H1 (cell line): ENCODE measurements around the gene CDCA7. TPM values are rescaled to one million over a fixed set of nuclear protein-coding genes. Genes with fewer than 3 reads are reported as not detected.

Source experiments
- CTCF ChIA-PET: fragments of 300-600 bp; sonication (Branson Sonifier 250); formaldehyde crosslinking; loops from one replicate; lab custom pipeline; 2021; ENCODE audit not compliant: partially characterized antibody; lab: Charles Lee
- POLR2A ChIA-PET: fragments of 300-600 bp; sonication (Branson Sonifier 250); formaldehyde crosslinking; loops from one replicate; lab custom pipeline; 2021; ENCODE audit warnings: inconsistent platforms; ENCODE audit not compliant: partially characterized antibody; lab: Charles Lee
- DNase-seq, 2 experiments: peaks; one replicate each; pipeline versions ENCODE4 v3.0.0 to v3.0.0-alpha.2; 2010 to 2022; ENCODE audit warnings: low spot score in 2 of 2, low read depth in 1 of 2, mixed read lengths in 1 of 2
- FAIRE-seq: peaks from 2 replicates; lab custom pipeline; 2011; peaks lifted over from hg19 to GRCh38; lab: Jason Lieb, UNC
- H2AFZ ChIP-seq: 2 replicates; pipeline ENCODE4 v1.8.1; 2012; ENCODE audit warnings: low read length, inconsistent platforms
- H2AK5ac ChIP-seq: 2 replicates; pipeline ENCODE4 v1.6.1; 2013; ENCODE audit warnings: low read depth, low read length
- H2BK120ac ChIP-seq: replicated peaks from 2 replicates; pipeline ENCODE3; 2013; ENCODE audit warnings: low read depth, low read length, inconsistent platforms
- H2BK12ac ChIP-seq: 2 replicates; pipeline ENCODE4 v1.6.1; 2013; ENCODE audit warnings: low read depth, low read length
- H2BK15ac ChIP-seq: 2 replicates; pipeline ENCODE4 v1.6.1; 2013; ENCODE audit warnings: low read length
- H2BK20ac ChIP-seq: 2 replicates; pipeline ENCODE4 v1.6.1; 2013; ENCODE audit warnings: low read length
- H2BK5ac ChIP-seq: 2 replicates; pipeline ENCODE4 v1.6.1; 2013; ENCODE audit warnings: low read depth, low read length
- H3K14ac ChIP-seq: 2 replicates; pipeline ENCODE4 v1.6.1; 2013; ENCODE audit warnings: inconsistent platforms; ENCODE audit not compliant: insufficient read length
- H3K18ac ChIP-seq: 2 replicates; pipeline ENCODE4 v1.6.1; 2013; ENCODE audit warnings: low read length; ENCODE audit errors: extremely low read depth
- H3K23ac ChIP-seq: 2 replicates; pipeline ENCODE4 v1.6.1; 2013; ENCODE audit warnings: inconsistent platforms; ENCODE audit not compliant: insufficient read length
- H3K23me2 ChIP-seq: 2 replicates; pipeline ENCODE4 v1.6.1; 2013; ENCODE audit warnings: low read depth, low read length
- H3K27ac ChIP-seq: 2 replicates; pipeline ENCODE4 v1.6.1; 2011; ENCODE audit warnings: low read depth, low read length, inconsistent platforms
- H3K27me3 ChIP-seq, 4 experiments: replicated peaks in 1 of 4; 1 replicate in 1 of 4; 2 replicates in 3 of 4; pipeline versions ENCODE4 v1.6.1 to v1.8.1; 2011 to 2013; ENCODE audit warnings: low read length in 3 of 4, mild to moderate bottlenecking in 3 of 4, inconsistent platforms in 2 of 4, mixed read lengths in 2 of 4, moderate library complexity in 1 of 4; ENCODE audit not compliant: control insufficient read depth in 3 of 4, insufficient read depth in 3 of 4; ENCODE audit errors: extremely low read depth in 1 of 4
- H3K36me3 ChIP-seq, 4 experiments: 2 replicates each; pipeline versions ENCODE4 v1.6.1 to v1.8.1; 2011 to 2013; ENCODE audit warnings: mild to moderate bottlenecking in 4 of 4, low read length in 3 of 4, moderate library complexity in 2 of 4, control low read depth in 1 of 4, inconsistent platforms in 1 of 4; ENCODE audit not compliant: insufficient read depth in 4 of 4, control insufficient read depth in 2 of 4
- H3K4ac ChIP-seq: replicated peaks from 2 replicates; pipeline ENCODE3; 2013; ENCODE audit warnings: low read length, low read depth, mixed read lengths, inconsistent platforms; ENCODE audit not compliant: insufficient read length
- H3K4me1 ChIP-seq, 4 experiments: replicated peaks in 1 of 4; 1 replicate in 1 of 4; 2 replicates in 3 of 4; pipeline versions ENCODE4 v1.6.1 to v1.8.1; 2011 to 2013; ENCODE audit warnings: low read length in 3 of 4, inconsistent platforms in 2 of 4, mixed read lengths in 1 of 4; ENCODE audit not compliant: insufficient read depth in 4 of 4, control insufficient read depth in 3 of 4
- H3K4me2 ChIP-seq, 2 experiments: 2 replicates each; pipeline versions ENCODE4 v1.6.1 to v1.8.1; 2011 to 2013; ENCODE audit warnings: low read depth in 2 of 2, low read length in 2 of 2, control low read depth in 1 of 2, inconsistent platforms in 1 of 2, mild to moderate bottlenecking in 1 of 2; ENCODE audit not compliant: insufficient read depth in 1 of 2
- H3K4me3 ChIP-seq, 4 experiments: fragments of 200-600, 300-600 bp in 1 of 4; sonication (generic), shearing (Covaris generic), sonication (Bioruptor Twin) in 1 of 4; 2 replicates each; pipeline versions ENCODE4 v1.5.1 to v1.8.1; 2011 to 2016; ENCODE audit warnings: low read length in 4 of 4, low read depth in 3 of 4, control low read depth in 2 of 4, inconsistent platforms in 2 of 4, mild to moderate bottlenecking in 2 of 4, mixed read lengths in 1 of 4, moderate library complexity in 1 of 4; ENCODE audit not compliant: insufficient read depth in 2 of 4; ENCODE audit errors: extremely low read depth in 1 of 4
- H3K56ac ChIP-seq: replicated peaks from 2 replicates; pipeline ENCODE3; 2013; ENCODE audit warnings: low read depth, mild to moderate bottlenecking, mixed read lengths, low read length, inconsistent platforms; ENCODE audit not compliant: insufficient read length
- H3K79me1 ChIP-seq: 2 replicates; pipeline ENCODE4 v1.6.1; 2013; ENCODE audit warnings: low read depth, low read length, control low read depth
- H3K79me2 ChIP-seq, 2 experiments: 2 replicates each; pipeline versions ENCODE4 v1.6.1 to v1.8.1; 2012 to 2013; ENCODE audit warnings: low read length in 2 of 2, mild to moderate bottlenecking in 2 of 2, inconsistent platforms in 1 of 2; ENCODE audit not compliant: insufficient read depth in 2 of 2, control insufficient read depth in 1 of 2
- H3K9ac ChIP-seq, 4 experiments: replicated peaks in 1 of 4; 1 replicate in 1 of 4; 2 replicates in 3 of 4; pipeline versions ENCODE4 v1.6.1 to v1.8.1; 2011 to 2013; ENCODE audit warnings: low read depth in 3 of 4, low read length in 3 of 4, control low read depth in 2 of 4, mild to moderate bottlenecking in 2 of 4, moderate library complexity in 2 of 4, inconsistent platforms in 1 of 4; ENCODE audit errors: extremely low read depth in 1 of 4
- H3K9me3 ChIP-seq, 2 experiments: 2 replicates each; pipeline versions ENCODE4 v1.6.1 to v1.8.1; 2012 to 2013; ENCODE audit warnings: mild to moderate bottlenecking in 2 of 2, moderate library complexity in 2 of 2, control low read depth in 1 of 2, inconsistent platforms in 1 of 2, low read depth in 1 of 2, low read length in 1 of 2, mixed read lengths in 1 of 2; ENCODE audit not compliant: insufficient read depth in 2 of 2
- H4K20me1 ChIP-seq, 2 experiments: replicated peaks in 1 of 2; 2 replicates each; pipeline versions ENCODE3 to v1.8.1; 2011 to 2013; ENCODE audit warnings: inconsistent platforms in 2 of 2, low read length in 2 of 2, mild to moderate bottlenecking in 1 of 2; ENCODE audit not compliant: insufficient read depth in 2 of 2, control insufficient read depth in 1 of 2
- H4K5ac ChIP-seq: 2 replicates; pipeline ENCODE4 v1.6.1; 2013; ENCODE audit warnings: low read length, low read depth, mixed read lengths, inconsistent platforms; ENCODE audit not compliant: insufficient read length
- H4K8ac ChIP-seq: 2 replicates; pipeline ENCODE4 v1.8.0; 2013; ENCODE audit warnings: mild to moderate bottlenecking, moderate library complexity, low read length, inconsistent platforms; ENCODE audit not compliant: insufficient read depth; ENCODE audit errors: extremely low read depth
- H4K91ac ChIP-seq: replicated peaks from 2 replicates; pipeline ENCODE3; 2013; ENCODE audit warnings: low read length, mixed read lengths, inconsistent platforms; ENCODE audit not compliant: insufficient read length
- ASH2L ChIP-seq: fragments of 200-600, 300-600 bp; sonication (generic); IDR thresholded peaks from one replicate; pipeline ENCODE4 v1.7.1; 2017; ENCODE audit warnings: low read length
- BCL11A ChIP-seq, 2 experiments: IDR thresholded peaks; one replicate each; pipeline ENCODE4 v1.6.1; 2011; ENCODE audit warnings: low read depth in 2 of 2, low read length in 2 of 2, mild to moderate bottlenecking in 2 of 2
- E2F6 ChIP-seq: IDR thresholded peaks from 2 replicates; pipeline ENCODE4 v1.6.1; 2012; ENCODE audit warnings: inconsistent platforms
- EZH2 ChIP-seq: fragments of 200-600 bp; sonication (generic); IDR thresholded peaks from 2 replicates; pipeline ENCODE4 v1.7.1; 2012; ENCODE audit warnings: low read depth, mild to moderate bottlenecking, moderate library complexity, low read length, inconsistent platforms; ENCODE audit not compliant: severe bottlenecking
- MAX ChIP-seq: IDR thresholded peaks from 2 replicates; pipeline ENCODE4 v1.6.1; 2012; ENCODE audit warnings: inconsistent platforms
- PHF8 ChIP-seq: fragments of 200-600 bp; sonication (generic); conservative IDR thresholded peaks from 2 replicates; pipeline ENCODE4 v1.7.1; 2012; ENCODE audit warnings: low read depth, mild to moderate bottlenecking, inconsistent platforms, low read length, moderate library complexity
- POLR2A ChIP-seq, 2 experiments: IDR thresholded peaks; 1 replicate in 1 of 2; 2 replicates in 1 of 2; pipeline ENCODE4 v1.6.1; 2011; ENCODE audit warnings: low read depth in 2 of 2, low read length in 2 of 2, mild to moderate bottlenecking in 2 of 2; ENCODE audit errors: control extremely low read depth in 1 of 2
- POLR2AphosphoS5 ChIP-seq: IDR thresholded peaks from 2 replicates; pipeline ENCODE4 v1.6.1; 2011; ENCODE audit warnings: low read depth, low read length
- RFX5 ChIP-seq: IDR thresholded peaks from 2 replicates; pipeline ENCODE4 v1.6.1; 2011; ENCODE audit warnings: low read depth, low read length, improper control_type of control experiment, borderline replicate concordance
- SIN3A ChIP-seq, 2 experiments: IDR thresholded peaks in 1 of 2; conservative IDR thresholded peaks in 1 of 2; 2 replicates each; pipeline ENCODE4 v1.6.1; 2011 to 2012; ENCODE audit warnings: low read length in 2 of 2, improper control_type of control experiment in 1 of 2, low read depth in 1 of 2, mild to moderate bottlenecking in 1 of 2
- TAF1 ChIP-seq: IDR thresholded peaks from 2 replicates; pipeline ENCODE4 v1.6.1; 2011; ENCODE audit warnings: mild to moderate bottlenecking, low read depth, low read length
- WGBS, 2 experiments: shearing (Covaris generic) in 1 of 2; methylation state at CpG; one replicate each; pipeline versions ENCODE4 v1.1.6 to v1.1.7; 2013 to 2015; ENCODE audit warnings: low lambda C conversion rate in 2 of 2, mixed read lengths in 2 of 2, inconsistent platforms in 1 of 2, low coverage in 1 of 2, missing lambda C conversion rate in 1 of 2; ENCODE audit not compliant: insufficient replicate concordance in 2 of 2, insufficient coverage in 1 of 2, insufficient read length in 1 of 2; ENCODE audit errors: extremely low coverage in 1 of 2, missing lambda C conversion rate in 1 of 2; 5-methylcytosine and 5-hydroxymethylcytosine counted together
- polyA plus RNA-seq, 7 experiments: library from polyadenylated mRNA; depleted of rRNA in 3 of 7; stranded (reverse) in 5 of 7; unstranded in 2 of 7; fragments of >200 nt in 5 of 7; fragments of 200-250 nt in 2 of 7; gene quantifications; 1 replicate in 5 of 7; 2 replicates in 1 of 7; 4 replicates in 1 of 7; pipeline versions ENCODE4 v1.2.1 to v1.2.3, GENCODE V29; 2011 to 2013; ENCODE audit warnings: missing spikeins in 2 of 7, mixed read lengths in 2 of 7
- total RNA-seq: library from RNA; stranded (reverse); fragmentation: NEBNext Ultra II Directional; extraction: Animal tissue kit (Norgen Biotek cat#: 25700); gene quantifications from 2 replicates; pipeline ENCODE4 v1.2.1, GENCODE V29; 2021

The CDCA7 gene
- total and polyA plus RNA-seq, 2 of the 8 experiments (the other 6 are each of a cell fraction or from before 2014, with no cell fraction given): 64.4 to 80.4 TPM

- DNase-seq (no peak), FAIRE-seq (no peak)
- Histone ChIP-seq H4K91ac (peak overlapping the region; percentile 85), H3K36me3 (peaks cover under 1 to 8% (median 6%) of the 10 kb centered on the region in 4 experiments; a peak in 4 of 8 replicates), H3K18ac (peak overlapping the region; percentile 88; the same call in 1 of the 2 replicates), H3K23me2 (peaks cover 12% of the 10 kb centered on the region), H3K79me2 (peaks cover 18 to 41% of the 10 kb centered on the region in 2 experiments), H3K4me2 (peak overlapping the region; percentile 90 to 95), H2BK12ac (no peak overlapping the region; the same call in 1 of the 2 replicates), H3K79me1 (peaks cover 6% of the 10 kb centered on the region; the same call in 1 of the 2 replicates), H4K20me1 (peaks cover 11 to 15% of the 10 kb centered on the region in 2 experiments), H4K5ac (peak overlapping the region; percentile 13), H3K4me3 (peak overlapping the region; percentile 78 to 86 (median 83)), H3K14ac (no peak overlapping the region), H3K27ac (peak overlapping the region; percentile 99), H2AFZ (peak overlapping the region; percentile 98), H2BK20ac (no peak overlapping the region), H4K8ac (peak overlapping the region; percentile 98; the same call in 1 of the 2 replicates), H3K4me1 (peaks cover 4 to 16% (median 9%) of the 10 kb centered on the region in 4 experiments; a peak in 4 of 7 replicates), H3K23ac (no peak overlapping the region), H3K4ac (no peak overlapping the region), H2BK5ac (peak overlapping the region; percentile 94; the same call in 1 of the 2 replicates), H2BK120ac (no peak overlapping the region), H2AK5ac (no peak overlapping the region), H3K9me3 (no peaks in the 10 kb centered on the region; a peak in 1 of 4 replicates), H3K27me3 (no peaks in the 10 kb centered on the region), H3K56ac (peak overlapping the region; percentile 43), H3K9ac (peak overlapping the region; percentile 93 to 99 (median 98)), H2BK15ac (no peak overlapping the region)
- TF ChIP-seq PHF8 (0 out of 2 replicates have a peak, but pooled peaks have one; percentile 3), E2F6 (no peak), EZH2 (no peak), POLR2AphosphoS5 (peak; percentile 14; the same call in 1 of the 2 replicates), POLR2A (IDR thresholded peaks at IDR 0.05; ENCODE audit: control extremely low read depth in 1 of 2, low read depth in 2 of 2, low read length in 2 of 2) (0 out of 3 replicates have a peak, but pooled peaks of 1 of the 2 experiments have one; percentile 5), MAX (no peak), SIN3A (conservative IDR thresholded peaks at IDR 0.05 in 1 of 2, IDR thresholded peaks at IDR 0.05 in 1 of 2; ENCODE audit: low read depth in 1 of 2, low read length in 2 of 2) (peak in 1 of 2 experiments; percentile 62; a peak in 1 of 4 replicates), ASH2L (peak; percentile 43), BCL11A (IDR thresholded peaks at IDR 0.05; ENCODE audit: low read depth in 2 of 2, low read length in 2 of 2) (no peak), RFX5 (0 out of 2 replicates have a peak, but pooled peaks have one; percentile 7), TAF1 (peak; percentile 75; the same call in 1 of the 2 replicates)
- ChIA-PET CTCF (interaction anchor here (0.6 to 0.9 kb wide), 3 partner anchors 60 to 113 kb away, joined by 3 read pairs; no protein-coding TSS in a partner anchor), POLR2A (interaction anchor here (0.6 to 1.5 kb wide), 5 partner anchors 9 to 156 kb away, joined by 3 to 4 read pairs (median 4); no protein-coding TSS in a partner anchor)
- WGBS, 2 experiments: 2% methylated on average over 18 of the region's 19 CpGs; no CpG with 5 or more reads in 1 of the 2 experiments
These were observed 545 bp upstream of the CDCA7 start for GRCh38 chr2:173354073-173354581.
